CD4-positive, alpha-beta T cell (primary cell): ENCODE results near the gene SENP7. TPM values are rescaled to one million over a fixed set of nuclear protein-coding genes. Genes with fewer than 3 reads are reported as not detected.

ENCODE experiments used
- ATAC-seq: fragments of 200-7000 bp; cut with Tn5 transposase; one replicate; pipeline ENCODE4 v1.10.0; 2022; ENCODE audit warnings: mild to moderate bottlenecking; ENCODE audit not compliant: poor library complexity
- CTCF ChIA-PET: fragments of 350-600 bp; sonication (Branson Sonifier 250); formaldehyde crosslinking; loops from one replicate; lab custom pipeline; 2021; ENCODE audit warnings: antibody characterized with exemption, inconsistent platforms; lab: Charles Lee
- POLR2A ChIA-PET: fragments of 350-600 bp; sonication (Branson Sonifier 250); formaldehyde crosslinking; loops from one replicate; lab custom pipeline; 2021; ENCODE audit warnings: antibody characterized with exemption, inconsistent platforms; lab: Charles Lee
- DNase-seq, 14 experiments: peaks; one replicate each; pipeline ENCODE4 v3.0.0-alpha.2; 2013 to 2020; ENCODE audit warnings: mixed read lengths in 2 of 14
- H3K27ac ChIP-seq, 2 donors: one replicate each; pipeline versions ENCODE4 v1.5.1 to v1.7.0; 2013; ENCODE audit warnings: low read length in 2 of 2, low read depth in 1 of 2, mild to moderate bottlenecking in 1 of 2
- H3K27me3 ChIP-seq, 2 experiments: 1 replicate in 1 of 2; 2 replicates in 1 of 2; pipeline versions ENCODE4 v1.6.1 to v1.7.0; 2013; ENCODE audit warnings: low read length in 2 of 2, control low read depth in 1 of 2, mild to moderate bottlenecking in 1 of 2, moderate library complexity in 1 of 2; ENCODE audit not compliant: insufficient read depth in 2 of 2, control insufficient read depth in 1 of 2
- H3K36me3 ChIP-seq: one replicate; pipeline ENCODE4 v1.6.1; 2013; ENCODE audit warnings: low read length, control low read depth; ENCODE audit not compliant: insufficient read depth
- H3K4me1 ChIP-seq: one replicate; pipeline ENCODE4 v1.6.1; 2013; ENCODE audit warnings: low read length, control low read depth; ENCODE audit not compliant: insufficient read depth
- H3K4me3 ChIP-seq: one replicate; pipeline ENCODE4 v1.5.1; 2013; ENCODE audit warnings: mild to moderate bottlenecking, low read length, moderate library complexity
- H3K9me3 ChIP-seq, 2 experiments: 1 replicate in 1 of 2; 2 replicates in 1 of 2; pipeline versions ENCODE4 v1.6.1 to v1.7.0; 2013; ENCODE audit warnings: low read length in 2 of 2, mild to moderate bottlenecking in 2 of 2, control low read depth in 1 of 2, moderate library complexity in 1 of 2; ENCODE audit not compliant: control insufficient read depth in 1 of 2, insufficient read depth in 1 of 2
- H3K27ac Mint-ChIP-seq: one replicate; pipeline ENCODE4 v1.8.0; 2020; ENCODE audit warnings: mixed read lengths
- H3K27me3 Mint-ChIP-seq: one replicate; pipeline ENCODE4 v1.8.0; 2021; ENCODE audit warnings: mixed read lengths
- H3K36me3 Mint-ChIP-seq: one replicate; pipeline ENCODE4 v1.8.0; 2021; ENCODE audit warnings: low read depth, mixed read lengths
- H3K4me1 Mint-ChIP-seq: one replicate; pipeline ENCODE4 v1.8.0; 2021; ENCODE audit warnings: low read depth, mixed read lengths
- H3K4me3 Mint-ChIP-seq: one replicate; pipeline ENCODE4 v1.8.0; 2020; ENCODE audit warnings: mild to moderate bottlenecking, mixed read lengths
- H3K9me3 Mint-ChIP-seq: one replicate; pipeline ENCODE4 v1.8.0; 2020; ENCODE audit warnings: mixed read lengths
- CTCF ChIP-seq: fragments of 200-600 bp; IDR thresholded peaks from one replicate; pipeline ENCODE4 v1.8.0; 2022; ENCODE audit warnings: antibody characterized with exemption, mild to moderate bottlenecking
- intact Hi-C, 2 experiments: fragments of 100-400 bp; cut with DNase I in 1 of 2; cut with micrococcal nuclease in 1 of 2; formaldehyde crosslinking; loops; one replicate each; pipeline versions ENCODE4 v1.15.1 to v1.9.0; 2023 to 2025; cut with DNase I, micrococcal nuclease
- total RNA-seq, 174 experiments: library from RNA in 2 of 174; stranded (reverse) in 2 of 174; gene quantifications; one replicate each; pipeline ENCODE4 v1.2.3 and lab custom pipeline; 2021 to 2026

Gene SENP7
- total RNA-seq, 2 experiments from 2014 or later = 37.5 to 39.3 TPM

GRCh38 chr3:101536266-101536665 is 23.3 kb upstream of the SENP7 start:
- Histone ChIP-seq H3K4me3 (no peak overlapping the region), H3K9me3 (no peaks in the 10 kb centered on the region), H3K36me3 (no peaks in the 10 kb centered on the region), H3K27me3 (no peaks in the 10 kb centered on the region), H3K4me1 (peaks cover 10% of the 10 kb centered on the region), H3K27ac (no peak overlapping the region)
- DNase-seq (no peak), ATAC-seq (no peak)
- Mint-ChIP-seq H3K27ac (no peak overlapping the region), H3K36me3 (no peaks in the 10 kb centered on the region), H3K4me1 (peaks cover 20% of the 10 kb centered on the region), H3K9me3 (peaks cover 4% of the 10 kb centered on the region), H3K27me3 (no peaks in the 10 kb centered on the region), H3K4me3 (no peak overlapping the region)
- intact Hi-C loops = no loop called here
- ChIA-PET CTCF (interaction anchor here (0.9 kb wide), 1 partner anchor 24 kb away, joined by 3 read pairs; no protein-coding TSS in a partner anchor), POLR2A (interaction anchor here (2.7 kb wide), 1 partner anchor 25 kb away, joined by 8 read pairs; the partner anchor contains the start of gene TRMT10C)
- TF ChIP-seq CTCF = no peak

- DNase-seq (no peak), ATAC-seq (no peak)
- Histone ChIP-seq H3K27ac (no peak overlapping the region), H3K36me3 (no peaks in the 10 kb centered on the region), H3K27me3 (no peaks in the 10 kb centered on the region), H3K4me1 (peaks cover 19% of the 10 kb centered on the region), H3K9me3 (no peaks in the 10 kb centered on the region), H3K4me3 (no peak overlapping the region)
- Mint-ChIP-seq H3K36me3 (no peaks in the 10 kb centered on the region), H3K4me1 (peaks cover 31% of the 10 kb centered on the region), H3K4me3 (no peak overlapping the region), H3K27ac (no peak overlapping the region), H3K27me3 (no peaks in the 10 kb centered on the region), H3K9me3 (peaks cover 4% of the 10 kb centered on the region)
- intact Hi-C loops = no loop called here
- POLR2A ChIA-PET = interaction anchor here (0.6 to 2.7 kb wide), 3 partner anchors 10 to 26 kb away, joined by 3 to 8 read pairs (median 3); partner anchors contain the start of gene TRMT10C
- CTCF ChIA-PET = interaction anchor here (2.0 kb wide), 1 partner anchor 17 kb away, joined by 5 read pairs; no protein-coding TSS in a partner anchor
- TF ChIP-seq CTCF = no peak
Observed at GRCh38 chr3:101535221-101535620, 22.2 kb upstream of the SENP7 start.

- no peaks in the 10 kb centered on the region for H3K36me3 Mint-ChIP-seq
- peaks cover 43% of the 10 kb centered on the region for H3K4me1 Mint-ChIP-seq
- ATAC-seq (no peak), DNase-seq (no peak)
- no peak overlapping the region for H3K4me3 Mint-ChIP-seq
- TF ChIP-seq CTCF = no peak
- H3K4me1 ChIP-seq = peaks cover 22% of the 10 kb centered on the region
- H3K27me3 ChIP-seq = no peaks in the 10 kb centered on the region
- intact Hi-C loops = no loop called here
- H3K27ac ChIP-seq = no peak overlapping the region
- H3K27me3 Mint-ChIP-seq = no peaks in the 10 kb centered on the region
- ChIA-PET CTCF (no interaction called here), POLR2A (interaction anchor here (2.7 kb wide), 1 partner anchor 28 kb away, joined by 8 read pairs; the partner anchor contains the start of gene TRMT10C)
- peak overlapping the region; percentile 85 for H3K27ac Mint-ChIP-seq
- H3K4me3 ChIP-seq = no peak overlapping the region
- no peaks in the 10 kb centered on the region for H3K9me3 ChIP-seq
- peaks cover under 1% of the 10 kb centered on the region for H3K9me3 Mint-ChIP-seq
- H3K36me3 ChIP-seq = no peaks in the 10 kb centered on the region
Observed at GRCh38 chr3:101533603-101533968, 20.6 kb upstream of the SENP7 start.
